HL-60/S4 treated with phorbol 12-myristate 13-acetate at 8.2 ng/mL for 4 days and 3 days (cell line): ENCODE measurements around the gene EEFSEC.

Source experiments
- in situ Hi-C: fragments of 300-500 bp; cut with MboI; formaldehyde crosslinking; loops from 2 replicates; pipeline ENCODE4 v1.15.0; 2022; ENCODE audit warnings: low sequenced_read_pairs

The EEFSEC gene

DNA sequence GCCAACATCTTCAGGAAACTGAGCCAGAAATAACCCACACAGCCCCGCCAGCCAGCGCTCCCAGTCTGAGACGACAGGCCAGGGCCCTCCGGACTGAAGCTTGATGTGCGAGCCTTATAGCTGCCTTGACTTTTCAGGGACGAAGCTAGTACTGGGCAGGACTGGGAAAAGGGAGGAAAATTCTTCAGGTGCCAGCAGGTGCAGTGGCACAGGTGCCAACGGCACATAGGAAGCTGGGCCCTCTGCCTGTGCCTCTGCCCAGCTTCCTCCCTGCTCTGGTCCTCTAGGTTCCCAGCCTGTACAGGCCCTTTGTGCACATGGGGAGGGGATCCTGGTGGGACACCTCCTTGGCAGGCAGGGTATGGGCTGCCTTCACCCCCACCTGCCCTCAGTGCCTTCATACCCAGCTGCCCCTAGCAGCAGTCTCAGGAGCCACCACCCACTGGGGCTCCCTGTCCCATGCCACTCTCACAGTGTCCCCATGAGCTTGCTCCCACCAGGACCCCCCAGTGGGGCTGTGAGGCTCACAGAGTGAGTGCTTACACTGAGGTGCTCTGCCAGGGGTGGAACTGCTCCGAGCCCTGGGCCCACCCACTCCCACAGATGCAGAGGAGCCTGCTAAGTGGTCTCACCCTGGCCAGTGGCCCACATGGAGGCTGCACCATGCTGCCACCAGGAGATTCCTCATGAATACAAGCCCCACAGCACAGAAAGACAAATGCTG is 252.4 kb downstream of the EEFSEC start:
- in situ Hi-C loops = no loop called here

DNA sequence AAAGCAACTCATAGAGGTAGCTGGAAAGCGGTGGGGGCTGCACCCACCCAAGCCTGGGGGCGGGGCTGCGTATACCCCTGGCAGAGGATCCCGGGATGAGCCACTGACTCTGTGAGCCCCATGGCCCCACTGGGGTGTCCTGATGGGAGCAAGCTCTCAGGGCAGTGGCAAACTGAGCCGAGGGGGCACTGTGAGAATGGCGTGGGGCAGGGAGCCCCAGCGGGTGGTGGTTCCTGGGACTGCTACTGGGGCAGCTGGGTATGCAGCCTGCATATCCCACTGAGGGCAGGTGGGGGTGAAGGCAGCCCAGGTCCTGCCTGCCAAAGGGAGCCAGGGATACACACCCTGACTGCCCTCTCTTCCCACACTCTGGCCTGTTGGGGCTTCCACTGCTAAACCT is 254.0 kb downstream of the EEFSEC start:
- in situ Hi-C loops = no loop called here

DNA sequence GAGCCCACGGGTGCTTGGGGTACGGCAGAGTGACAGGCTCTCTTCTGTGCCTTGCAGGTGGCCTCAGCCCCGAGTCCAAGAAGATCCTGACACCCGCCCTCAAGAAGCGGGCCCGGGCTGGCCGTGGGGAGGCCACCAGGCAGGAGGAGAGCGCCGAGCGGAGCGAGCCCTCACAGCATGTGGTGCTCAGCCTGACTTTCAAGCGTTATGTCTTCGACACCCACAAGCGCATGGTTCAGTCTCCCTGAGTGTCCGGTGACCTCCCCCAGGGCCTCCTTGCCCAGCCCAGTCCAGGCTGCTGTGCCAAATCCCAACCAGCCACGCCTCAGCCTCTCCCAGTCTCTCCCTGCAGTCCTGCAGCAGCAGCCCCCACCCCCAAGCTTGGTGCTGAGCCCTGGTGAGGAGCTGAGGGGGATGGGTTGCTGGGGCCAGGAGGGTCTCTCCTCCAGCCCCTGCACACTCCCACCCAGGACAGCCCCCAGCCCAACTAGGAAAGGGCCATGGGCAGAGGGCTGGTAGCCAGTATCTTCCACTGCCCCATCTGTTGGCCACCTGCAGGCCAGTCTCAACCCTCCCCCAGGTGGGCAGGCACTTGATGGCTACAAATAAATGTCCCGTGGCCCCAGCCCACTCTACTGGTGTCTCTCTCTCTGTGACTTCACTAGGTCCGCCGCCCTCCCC is 254.9 kb downstream of the EEFSEC start:
- in situ Hi-C loops = no loop called here

DNA sequence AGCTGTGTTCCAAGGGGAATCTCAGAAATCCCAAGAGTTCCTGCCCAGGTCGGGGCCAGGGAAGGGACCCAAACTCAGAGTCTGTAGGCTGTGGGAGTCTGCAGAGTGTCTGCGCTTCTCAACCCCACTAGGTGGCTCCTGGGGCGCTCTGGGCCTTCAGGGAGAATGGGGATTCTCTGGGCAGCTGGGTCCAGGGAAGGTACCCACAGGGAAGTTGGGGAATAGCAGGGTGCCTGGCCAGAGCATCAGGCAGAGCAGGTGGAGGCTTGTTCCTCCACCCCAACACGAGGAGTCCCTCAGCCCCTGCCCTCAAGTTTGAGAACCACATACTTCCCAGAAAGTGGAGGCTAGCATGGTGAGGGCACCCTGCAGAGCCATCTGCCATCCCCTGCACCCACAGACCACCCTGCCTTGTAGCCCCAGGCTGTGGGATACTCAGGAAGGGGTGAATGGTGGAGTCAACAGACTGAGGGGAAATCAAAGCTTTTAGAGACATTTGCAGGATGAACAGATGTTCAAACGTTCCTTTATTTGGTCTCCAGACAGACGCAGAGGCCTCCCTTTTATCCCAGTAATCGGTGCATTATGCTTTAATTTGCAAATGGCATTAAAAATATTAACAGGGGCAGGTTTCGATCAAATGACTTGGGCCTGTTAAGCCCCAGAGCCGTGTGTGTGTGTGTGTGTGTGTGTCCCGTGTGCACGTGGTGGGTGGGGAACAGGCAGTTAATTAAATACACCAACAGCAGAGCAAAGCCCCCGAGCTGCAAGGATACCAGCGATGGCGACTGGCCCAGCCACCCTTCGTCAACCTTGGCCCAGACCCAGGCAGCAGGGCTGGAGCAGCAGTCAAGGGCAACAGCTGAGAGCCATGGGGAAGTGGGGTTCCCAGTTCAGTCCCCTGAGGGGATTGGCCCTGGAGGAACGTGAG is 255.7 kb downstream of the EEFSEC start:
- in situ Hi-C loops = no loop called here

DNA sequence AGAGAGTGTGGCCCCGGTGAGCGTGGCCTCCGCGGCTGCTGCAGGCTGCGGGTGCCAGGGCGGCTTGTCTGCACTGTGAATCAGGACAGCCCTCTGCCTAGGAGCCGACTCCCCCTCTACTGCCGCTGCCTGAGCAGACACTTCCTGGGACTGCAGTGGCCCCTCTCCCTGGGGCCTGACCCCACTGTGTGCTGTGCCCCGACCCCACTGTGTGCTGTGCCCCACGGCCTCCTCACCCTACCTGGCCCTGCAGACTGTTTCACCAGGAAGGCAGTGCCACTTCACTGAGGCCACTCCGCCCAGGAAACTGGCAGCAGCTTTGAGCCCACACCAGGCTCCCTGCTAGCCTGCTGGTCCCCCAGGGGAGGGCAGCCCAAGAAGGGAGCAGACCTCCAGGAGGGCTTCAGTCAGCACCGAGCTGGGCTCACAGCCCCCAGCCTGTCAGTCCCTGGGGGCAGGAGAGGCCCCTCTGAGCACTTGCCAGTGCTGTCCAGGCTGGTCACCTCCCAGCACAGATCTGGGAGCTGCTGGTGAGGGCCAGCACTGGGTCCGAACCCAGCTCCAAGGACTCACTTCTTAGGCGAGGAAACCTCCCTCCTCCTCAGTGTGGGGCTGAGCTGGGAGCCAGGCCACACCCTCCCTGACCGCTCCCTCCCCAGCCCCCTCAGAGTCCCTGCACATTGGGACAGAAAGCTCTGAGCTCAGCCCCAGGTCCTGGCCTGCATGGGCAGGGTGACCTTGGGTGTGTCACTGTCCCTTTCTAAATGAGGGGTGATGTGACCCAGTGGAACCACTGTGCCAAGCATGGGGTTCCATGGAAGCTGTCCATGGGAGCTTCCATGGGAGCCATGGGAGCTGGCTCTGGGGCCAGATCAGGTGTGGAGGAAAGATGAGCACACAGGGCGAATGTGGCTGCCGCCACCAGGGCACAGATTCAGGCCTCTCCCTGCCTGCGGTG is 256.6 kb downstream of the EEFSEC start:
- in situ Hi-C loops = no loop called here

DNA sequence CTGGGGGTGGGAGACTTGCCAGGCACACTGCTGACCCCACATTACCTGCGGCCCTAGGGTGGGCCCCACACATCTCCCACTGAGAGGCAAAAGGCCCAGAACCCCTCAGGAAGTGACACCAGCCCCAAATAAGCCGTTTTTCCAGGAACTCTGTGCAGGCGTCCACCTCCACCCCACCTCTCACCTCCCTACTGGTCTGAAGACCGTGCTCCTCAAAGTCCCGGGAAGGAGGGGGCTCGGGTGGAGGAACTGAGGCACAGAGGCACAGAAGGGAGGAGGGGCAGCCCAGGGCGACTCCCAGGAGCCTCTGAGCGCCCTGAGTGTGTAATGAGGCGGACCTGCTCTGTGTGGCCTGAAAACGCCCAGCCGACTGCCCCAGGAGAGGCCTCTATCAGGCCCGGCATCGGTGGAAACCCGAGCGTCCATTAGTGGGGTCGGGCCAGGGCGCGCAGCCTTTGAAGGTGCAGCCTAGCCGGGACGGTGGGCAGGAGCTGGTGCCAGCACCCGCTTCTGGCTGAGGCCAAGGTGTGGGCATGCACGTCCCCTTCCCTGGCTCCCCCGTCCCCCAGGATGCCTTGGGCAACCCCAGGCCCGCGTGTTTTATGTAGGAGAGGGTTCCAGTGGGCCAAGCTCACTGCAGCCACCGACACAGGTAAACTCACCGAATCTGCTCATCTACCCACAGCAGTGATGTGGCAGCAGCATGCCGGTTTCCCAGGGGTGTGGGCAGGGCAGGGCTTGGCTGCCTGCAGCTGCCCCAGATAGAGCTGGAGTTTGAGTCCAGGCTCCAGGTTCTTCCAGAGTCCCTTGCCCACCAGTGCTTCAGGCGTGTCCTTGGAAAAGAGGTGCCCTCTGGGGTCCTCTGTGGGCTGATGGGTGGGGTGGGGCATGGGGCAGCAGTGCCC is 257.6 kb downstream of the EEFSEC start:
- in situ Hi-C loops = no loop called here

DNA sequence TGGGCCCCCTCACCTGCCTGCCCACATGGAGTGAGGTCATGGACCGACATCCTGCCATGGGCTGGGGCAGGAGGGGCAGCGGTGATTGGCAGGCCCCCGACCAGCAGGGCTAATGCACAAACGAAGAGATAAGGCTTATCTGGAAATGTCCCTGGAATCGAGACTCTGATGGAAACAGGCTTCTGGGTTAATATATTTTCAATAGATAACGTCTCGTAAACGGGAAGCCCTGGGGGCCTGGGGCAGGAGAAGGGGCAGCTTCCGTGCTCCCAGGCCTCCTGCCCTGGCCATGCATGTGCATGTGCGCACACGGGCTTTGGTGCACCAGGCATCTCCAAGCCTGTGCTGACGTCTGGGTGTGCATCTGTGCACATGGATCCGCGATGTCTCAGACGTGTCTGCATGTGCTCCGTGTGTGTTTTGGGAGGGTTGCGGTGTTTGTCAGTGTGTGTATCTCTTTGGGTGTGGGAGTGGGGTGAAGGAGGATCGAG is 258.3 kb downstream of the EEFSEC start:
- in situ Hi-C loops = no loop called here

DNA sequence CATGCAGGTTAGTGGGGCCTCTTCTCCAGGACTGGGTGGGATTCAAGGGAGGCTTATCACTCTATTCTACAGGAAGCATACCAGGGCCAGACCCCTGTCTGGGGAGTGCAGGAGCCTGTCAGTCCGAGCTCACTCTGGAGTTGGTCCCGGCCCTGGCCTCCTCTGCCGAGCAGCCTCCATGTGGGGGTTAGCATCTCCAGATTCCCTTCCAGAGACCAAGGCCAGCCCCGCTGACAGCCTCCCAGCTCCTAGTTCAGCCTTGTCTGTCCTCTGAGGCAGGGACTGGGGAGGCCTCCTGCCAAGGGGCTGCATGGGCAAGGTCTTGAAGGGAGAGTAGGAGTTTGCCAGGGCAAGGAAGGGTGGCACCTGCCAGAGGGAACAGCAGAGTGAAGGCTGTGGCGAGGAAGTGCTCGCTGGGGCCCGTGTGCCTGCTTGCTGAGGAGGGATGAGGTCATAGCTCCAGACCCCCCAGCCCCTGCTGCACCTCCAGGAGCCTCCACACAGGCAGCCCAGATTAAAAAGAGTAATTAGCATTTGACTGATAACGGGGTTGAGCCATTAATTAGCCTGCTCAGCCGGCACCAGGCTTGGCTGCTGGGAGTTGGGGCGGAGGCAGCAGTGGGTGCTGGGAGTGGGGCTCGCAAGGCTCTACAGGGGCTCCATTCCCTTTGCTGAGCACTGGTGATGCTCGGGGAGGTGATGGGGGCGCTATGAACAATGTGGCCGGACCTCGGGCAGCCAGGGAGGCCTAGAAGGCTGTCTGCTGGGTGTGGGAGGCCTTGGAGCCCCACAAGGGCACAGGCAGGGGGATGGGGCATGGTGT is 259.1 kb downstream of the EEFSEC start:
- in situ Hi-C loops = no loop called here

DNA sequence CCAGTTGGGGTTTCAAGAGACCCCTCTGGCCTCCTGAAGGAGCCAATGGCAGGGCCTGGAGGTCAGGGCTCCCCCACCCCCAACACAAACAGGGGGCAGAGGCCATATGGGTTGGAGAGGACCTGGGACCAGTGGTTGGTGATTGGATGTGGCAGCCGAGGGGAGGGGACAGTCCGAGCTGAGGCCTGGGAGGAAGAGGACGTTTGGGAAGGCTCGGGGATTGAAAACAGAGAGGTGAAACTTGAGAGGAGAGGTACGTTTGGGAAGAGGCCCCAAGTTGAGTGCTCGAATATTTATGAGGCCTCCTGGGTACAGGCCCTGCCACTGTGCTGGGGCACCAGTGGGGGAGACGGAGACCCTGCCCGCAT is 259.7 kb downstream of the EEFSEC start:
- in situ Hi-C loops = no loop called here

DNA sequence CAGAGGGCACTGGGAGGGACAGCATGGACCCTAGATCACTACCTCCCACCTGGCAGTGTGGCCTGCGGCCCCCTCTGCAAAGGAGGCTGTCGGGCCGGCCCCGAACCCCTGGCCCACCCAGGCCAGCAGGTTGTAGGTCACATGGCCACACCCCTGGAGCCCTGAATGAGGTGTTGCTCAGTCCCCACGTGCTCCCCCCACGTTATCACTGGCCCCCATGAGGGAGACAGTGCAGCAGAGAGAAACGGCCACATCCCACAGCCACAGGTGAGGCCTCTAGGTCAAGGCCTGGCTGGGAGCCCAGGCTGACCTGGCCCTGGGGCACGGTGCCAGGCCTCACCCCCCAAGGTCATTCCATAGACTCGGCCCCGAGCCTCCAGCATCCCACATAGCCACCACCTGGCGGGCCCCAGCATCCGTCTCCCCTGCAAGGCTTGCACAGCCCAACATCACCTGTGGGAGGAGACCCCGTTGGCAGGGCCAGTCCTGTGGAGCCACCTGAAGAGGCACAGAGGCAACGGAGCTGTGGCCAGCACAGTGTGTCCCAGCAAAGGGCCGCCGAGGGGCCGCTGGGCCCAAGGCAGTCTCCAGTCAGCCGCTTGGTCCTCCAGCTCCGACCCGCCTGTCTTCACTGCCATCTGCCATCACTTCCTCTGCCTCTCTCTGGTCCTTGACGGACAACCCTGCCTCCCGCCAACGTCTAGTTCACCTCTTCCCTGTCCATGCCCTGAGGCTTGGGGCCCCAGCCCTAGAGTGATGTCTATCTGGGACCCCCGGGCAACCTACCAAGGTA is 260.3 kb downstream of the EEFSEC start:
- in situ Hi-C loops = no loop called here

DNA sequence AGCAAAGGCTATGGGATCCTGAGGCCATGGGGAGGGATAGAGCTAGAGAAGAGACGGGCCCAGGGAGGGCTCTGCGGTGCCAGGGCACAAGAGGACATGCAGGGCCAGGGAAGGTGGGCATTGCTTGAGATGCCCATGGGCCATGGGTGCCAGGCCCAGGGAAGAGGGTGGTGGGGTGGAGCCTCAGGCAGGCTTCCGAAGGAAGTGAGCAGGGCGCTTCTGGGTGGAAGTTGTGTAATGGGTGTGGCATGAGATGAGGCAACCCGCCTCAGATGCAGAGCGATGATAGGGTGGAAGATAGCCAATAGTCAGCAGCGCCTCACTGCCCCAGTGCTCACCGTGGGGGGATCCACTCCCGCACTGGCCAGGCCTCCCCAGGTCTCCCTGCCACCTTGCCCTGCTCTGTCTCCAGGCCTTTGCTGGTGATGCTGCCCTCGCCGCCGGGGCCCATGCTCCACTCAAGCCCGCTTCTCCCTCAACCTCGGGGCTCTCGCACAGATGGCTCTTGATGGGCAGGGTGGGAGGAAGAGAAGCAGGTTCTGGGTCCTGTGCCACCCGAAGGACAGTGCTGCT is 262.0 kb downstream of the EEFSEC start:
- in situ Hi-C loops = no loop called here

DNA sequence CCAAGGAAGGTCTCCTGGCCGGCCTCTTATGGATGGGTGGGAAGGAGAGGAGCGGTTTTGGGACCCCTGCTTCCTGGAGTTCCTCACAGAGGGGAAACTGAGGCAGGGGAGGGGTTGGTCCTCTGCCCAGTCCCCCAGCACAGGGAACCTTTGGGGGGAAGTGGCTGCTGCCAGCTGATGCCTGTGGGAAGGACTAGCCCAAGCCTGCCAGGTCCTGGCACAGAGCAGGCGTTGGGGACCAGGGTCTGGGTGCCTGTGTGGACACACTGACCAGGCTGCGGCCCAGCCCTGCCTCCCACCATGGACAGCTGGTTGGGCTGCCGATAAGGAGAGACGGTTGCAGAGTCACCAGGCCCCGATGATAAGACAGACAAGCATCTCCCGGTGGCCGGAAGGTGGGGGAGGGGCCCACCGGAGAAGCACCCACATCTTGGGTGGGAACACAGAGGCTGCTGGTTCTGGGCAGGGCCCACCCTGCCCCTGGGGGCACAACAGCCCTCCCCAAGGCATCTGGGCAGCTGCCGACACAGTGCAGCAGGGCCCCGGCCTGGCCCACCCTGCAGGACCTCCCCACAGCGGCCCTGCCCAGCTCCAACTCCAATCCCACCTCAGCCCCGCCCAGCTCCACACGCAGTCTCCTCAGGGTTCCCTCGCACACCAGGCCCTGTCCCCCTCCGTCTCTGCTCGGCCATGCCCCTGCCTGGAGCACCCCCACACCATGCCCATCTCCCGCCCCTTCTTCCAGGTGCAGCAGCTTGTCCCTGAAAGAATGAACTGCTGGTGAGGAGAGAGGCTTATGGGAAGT is 262.7 kb downstream of the EEFSEC start:
- in situ Hi-C loops = no loop called here

DNA sequence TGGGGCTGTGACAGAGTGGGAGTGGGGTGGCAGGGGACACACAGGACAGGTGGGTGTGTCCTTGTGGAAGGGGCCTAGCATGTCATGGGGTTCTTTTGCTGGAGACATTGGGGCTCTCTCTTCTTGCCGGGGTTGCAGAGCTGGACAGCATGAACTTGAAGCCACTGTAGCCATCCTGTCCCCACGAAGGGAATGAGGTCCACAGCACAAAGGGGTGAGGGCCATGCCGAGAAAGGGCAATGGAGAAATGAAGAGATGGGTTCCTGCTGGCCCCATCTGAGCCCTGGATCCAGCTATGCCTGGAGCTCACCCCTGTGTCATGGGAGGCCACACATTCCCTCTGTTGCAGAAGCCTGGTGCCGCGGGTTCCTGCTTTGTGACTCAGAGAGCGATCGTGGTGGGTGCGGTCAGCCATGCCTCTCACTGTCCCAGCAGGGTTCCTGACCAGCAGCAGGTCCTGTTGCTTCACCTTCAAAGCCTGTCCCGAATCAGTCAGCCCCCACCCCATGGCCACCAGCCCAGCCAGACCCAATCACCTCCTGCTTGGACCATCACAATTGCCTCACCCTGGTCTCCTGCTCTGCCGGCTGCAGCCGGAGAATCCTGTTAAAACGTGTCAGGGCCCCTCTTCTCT is 263.4 kb downstream of the EEFSEC start:
- in situ Hi-C loops = no loop called here

DNA sequence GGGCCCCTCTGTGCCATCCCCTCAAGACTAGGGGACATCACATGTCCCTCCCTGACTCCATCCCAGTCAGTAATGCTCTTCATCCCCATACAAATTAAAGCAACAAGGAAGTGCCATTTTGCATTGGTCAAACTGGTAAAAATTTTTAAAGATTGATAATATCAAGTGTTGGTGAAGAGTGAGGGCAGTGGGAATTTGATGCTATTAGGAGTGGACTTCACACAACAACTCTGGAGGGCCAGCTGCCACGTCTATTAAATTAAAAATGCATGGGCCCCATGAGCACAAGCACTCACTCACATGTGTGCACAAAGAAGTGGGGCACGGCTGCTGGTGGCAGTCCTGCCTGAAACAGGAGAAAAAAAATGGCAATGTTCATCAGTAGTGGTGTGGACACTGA is 265.6 kb downstream of the EEFSEC start:
- in situ Hi-C loops = no loop called here

DNA sequence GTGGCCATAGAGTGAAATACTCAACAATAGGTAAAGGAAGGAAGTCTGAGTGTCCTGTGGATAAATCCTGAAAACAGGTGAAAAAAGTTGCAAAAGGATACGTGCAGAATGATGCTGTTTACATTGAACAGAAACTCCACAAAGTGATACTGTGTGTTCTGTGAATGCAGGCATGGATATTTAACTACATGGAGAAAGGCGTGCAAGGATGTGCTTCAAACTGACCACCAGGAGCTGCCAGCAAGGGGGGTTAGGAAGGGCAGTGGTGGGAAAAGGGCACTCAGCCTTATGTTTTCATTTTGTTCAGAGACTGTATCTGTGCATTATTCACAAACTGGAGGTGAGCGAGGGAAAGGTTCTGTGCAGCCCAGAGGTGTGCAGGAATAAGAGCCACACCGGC is 266.0 kb downstream of the EEFSEC start:
- in situ Hi-C loops = no loop called here

DNA sequence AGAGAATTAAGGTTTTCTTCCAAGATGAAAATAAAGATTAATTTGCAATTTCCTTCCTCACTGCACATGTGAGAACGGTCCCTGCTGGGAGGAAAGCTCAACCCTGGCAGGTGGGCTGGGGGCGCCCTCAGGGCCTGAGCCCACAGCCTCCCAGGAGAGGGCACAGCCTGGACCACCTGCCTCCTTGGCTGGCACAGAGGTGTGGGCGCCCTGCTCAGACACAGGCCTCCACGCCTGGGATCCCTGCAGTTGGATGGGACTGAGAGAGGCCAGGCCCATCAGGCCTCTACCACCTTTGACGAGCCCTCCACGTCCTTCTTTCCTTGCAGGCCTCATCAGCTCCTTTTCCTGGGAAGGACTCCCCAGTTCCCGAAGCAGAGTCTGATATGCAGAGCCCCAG is 267.0 kb downstream of the EEFSEC start:
- in situ Hi-C loops = loop anchor here (10.0 kb wide), 1 partner anchor 165 kb away; no protein-coding TSS in a partner anchor
